K562 (cell line): ENCODE measurements around the gene CDC25B. TPM values are rescaled to one million over a fixed set of nuclear protein-coding genes. Genes with fewer than 3 reads are reported as not detected.

Experiments used
- CHD2 ChIP-seq: IDR thresholded peaks from 2 replicates; pipeline ENCODE4 v1.6.1; 2011; ENCODE audit warnings: low read depth, low read length
- ELF2 ChIP-seq: fragments of 250-450 bp; sonication (Bioruptor Pico); IDR thresholded peaks from 2 replicates; pipeline ENCODE4 v1.5.0; 2021; ENCODE audit warnings: mild to moderate bottlenecking
- ERF ChIP-seq: fragments of 450-650 bp; formaldehyde crosslinking; IDR thresholded peaks from 2 replicates; pipeline ENCODE4 v1.4.0; 2020; ENCODE audit warnings: mild to moderate bottlenecking, mixed read lengths
- FOXJ2 ChIP-seq: fragments of 200-800 bp; sonication (Bioruptor generic); IDR thresholded peaks from 2 replicates; pipeline ENCODE4 v1.6.1; 2016; ENCODE audit warnings: missing genetic modification characterization, missing compliant biosample characterization
- KAT7 ChIP-seq: sonication (generic); formaldehyde crosslinking; IDR thresholded peaks from 2 replicates; pipeline ENCODE4 v1.8.0; 2022; ENCODE audit warnings: missing genetic modification reagents, mild to moderate bottlenecking, borderline replicate concordance
- MAFG ChIP-seq: fragments of 450-650 bp; conservative IDR thresholded peaks from 2 replicates; pipeline ENCODE4 v1.6.1; 2016; ENCODE audit warnings: missing genetic modification characterization, missing compliant biosample characterization
- MCM2 ChIP-seq: fragments of 450-650 bp; IDR thresholded peaks from 2 replicates; pipeline ENCODE4 v1.6.1; 2017; ENCODE audit warnings: low read depth, mild to moderate bottlenecking
- NUFIP1 ChIP-seq: fragments of 450-650 bp; IDR thresholded peaks from 2 replicates; pipeline ENCODE4 v1.6.1; 2018; ENCODE audit not compliant: partially characterized antibody
- OTX1 ChIP-seq: fragments of 450-650 bp; formaldehyde crosslinking; IDR thresholded peaks from 2 replicates; pipeline ENCODE4 v1.4.0; 2022; ENCODE audit warnings: mild to moderate bottlenecking
- STAG1 ChIP-seq: sonication (generic); formaldehyde crosslinking; IDR thresholded peaks from 2 replicates; pipeline ENCODE4 v1.5.0; 2020; ENCODE audit warnings: missing genetic modification reagents, borderline replicate concordance
- ZNF143 ChIP-seq: sonication (generic); formaldehyde crosslinking; IDR thresholded peaks from 2 replicates; pipeline ENCODE4 v1.9.0; 2022; ENCODE audit warnings: mild to moderate bottlenecking, missing genetic modification reagents
- ZNF239 ChIP-seq: fragments of 250-450 bp; sonication (Bioruptor Pico); IDR thresholded peaks from 2 replicates; pipeline ENCODE4 v1.4.0; 2020; ENCODE audit warnings: mild to moderate bottlenecking
- polyA plus RNA-seq, 8 experiments: library from polyadenylated mRNA; depleted of rRNA in 4 of 8; stranded (reverse) in 5 of 8; unstranded in 3 of 8; fragments of >200 nt; fragmentation: Nextera tagmentation in 2 of 8; fragmentation: Illumina TruSeq in 1 of 8; extraction: Ambion mirVana in 2 of 8; extraction: Trizol in 1 of 8; gene quantifications; 2 replicates each; pipeline versions ENCODE4 v1.2.1 to v1.2.3, GENCODE V29; 2011 to 2014; ENCODE audit warnings: inconsistent platforms in 1 of 8, missing spikeins in 1 of 8
- total RNA-seq, 7 experiments: library from RNA; depleted of rRNA in 6 of 7; stranded (reverse); fragments of >200 nt in 6 of 7; fragmentation: Illumina TruSeq in 2 of 7; extraction: Trizol in 2 of 7; gene quantifications; 2 replicates each; pipeline versions ENCODE4 v1.2.1 to v1.2.3, GENCODE V29; 2011 to 2021; ENCODE audit warnings: low replicate concordance in 1 of 7
- TF ChIP-seq, protein P1 (sequence below): fragments of 450-650 bp; IDR thresholded peaks from 2 replicates; pipeline ENCODE4 v1.6.1; 2016; ENCODE audit warnings: mild to moderate bottlenecking
- TF ChIP-seq, protein P2 (sequence below), 2 experiments: IDR thresholded peaks in 1 of 2; conservative IDR thresholded peaks in 1 of 2; 2 replicates each; pipeline ENCODE4 v1.6.1; 2016; ENCODE audit warnings: low read depth in 2 of 2, mild to moderate bottlenecking in 1 of 2, missing compliant biosample characterization in 1 of 2, missing genetic modification characterization in 1 of 2, moderate library complexity in 1 of 2

CDC25B gene
- total and polyA plus RNA-seq, 9 of the 15 experiments (the other 6 are each of a cell fraction or from before 2014, with no cell fraction given): 2.3 to 35.7 (median 9.5) TPM

GRCh38 chr20:3754276-3754630 lies 41.9 kb upstream of the CDC25B start (continued):
- TF ChIP-seq, protein P1, sequence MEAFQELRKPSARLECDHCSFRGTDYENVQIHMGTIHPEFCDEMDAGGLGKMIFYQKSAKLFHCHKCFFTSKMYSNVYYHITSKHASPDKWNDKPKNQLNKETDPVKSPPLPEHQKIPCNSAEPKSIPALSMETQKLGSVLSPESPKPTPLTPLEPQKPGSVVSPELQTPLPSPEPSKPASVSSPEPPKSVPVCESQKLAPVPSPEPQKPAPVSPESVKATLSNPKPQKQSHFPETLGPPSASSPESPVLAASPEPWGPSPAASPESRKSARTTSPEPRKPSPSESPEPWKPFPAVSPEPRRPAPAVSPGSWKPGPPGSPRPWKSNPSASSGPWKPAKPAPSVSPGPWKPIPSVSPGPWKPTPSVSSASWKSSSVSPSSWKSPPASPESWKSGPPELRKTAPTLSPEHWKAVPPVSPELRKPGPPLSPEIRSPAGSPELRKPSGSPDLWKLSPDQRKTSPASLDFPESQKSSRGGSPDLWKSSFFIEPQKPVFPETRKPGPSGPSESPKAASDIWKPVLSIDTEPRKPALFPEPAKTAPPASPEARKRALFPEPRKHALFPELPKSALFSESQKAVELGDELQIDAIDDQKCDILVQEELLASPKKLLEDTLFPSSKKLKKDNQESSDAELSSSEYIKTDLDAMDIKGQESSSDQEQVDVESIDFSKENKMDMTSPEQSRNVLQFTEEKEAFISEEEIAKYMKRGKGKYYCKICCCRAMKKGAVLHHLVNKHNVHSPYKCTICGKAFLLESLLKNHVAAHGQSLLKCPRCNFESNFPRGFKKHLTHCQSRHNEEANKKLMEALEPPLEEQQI: no peak
- TF ChIP-seq ERF (CRISPR knock-in tag) (no peak), KAT7 (CRISPR knock-in tag) (no peak), CHD2 (no peak), ELF2 (CRISPR knock-in tag) (no peak), ZNF143 (CRISPR knock-in tag) (no peak), MCM2 (no peak), NUFIP1 (no peak), ZNF239 (CRISPR knock-in tag) (no peak), FOXJ2 (tag) (no peak), MAFG (tag) (no peak), STAG1 (no peak), OTX1 (CRISPR knock-in tag) (no peak)
- TF ChIP-seq, protein P2, sequence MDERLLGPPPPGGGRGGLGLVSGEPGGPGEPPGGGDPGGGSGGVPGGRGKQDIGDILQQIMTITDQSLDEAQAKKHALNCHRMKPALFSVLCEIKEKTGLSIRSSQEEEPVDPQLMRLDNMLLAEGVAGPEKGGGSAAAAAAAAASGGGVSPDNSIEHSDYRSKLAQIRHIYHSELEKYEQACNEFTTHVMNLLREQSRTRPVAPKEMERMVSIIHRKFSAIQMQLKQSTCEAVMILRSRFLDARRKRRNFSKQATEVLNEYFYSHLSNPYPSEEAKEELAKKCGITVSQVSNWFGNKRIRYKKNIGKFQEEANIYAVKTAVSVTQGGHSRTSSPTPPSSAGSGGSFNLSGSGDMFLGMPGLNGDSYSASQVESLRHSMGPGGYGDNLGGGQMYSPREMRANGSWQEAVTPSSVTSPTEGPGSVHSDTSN (CRISPR knock-in tag; IDR thresholded peaks at IDR 0.05; ENCODE audit: low read depth): no peak
- TF ChIP-seq, protein P2 (tag; conservative IDR thresholded peaks at IDR 0.05; ENCODE audit: low read depth): no peak
